Trophoblast cell (in vitro differentiated cells and primary cell): Measurements from ENCODE around the gene PPP1CC.
"Not testable (repeated sequence)": the region's sequence is repeated elsewhere in the genome, so short reads cannot be mapped to it uniquely, and the experiment has no call there.

Source experiments
- DNase-seq, 2 donors: peaks; one replicate each; pipeline ENCODE4 v3.0.0-alpha.2; 2016
- H2AFZ ChIP-seq: 2 replicates; pipeline ENCODE4 v1.6.1; 2013; ENCODE audit warnings: low read length, moderate library complexity, mild to moderate bottlenecking; ENCODE audit not compliant: insufficient read depth, poor library complexity
- H2AK5ac ChIP-seq: 2 replicates; pipeline ENCODE4 v1.6.1; 2013; ENCODE audit warnings: mild to moderate bottlenecking, low read length
- H2BK120ac ChIP-seq: 2 replicates; pipeline ENCODE4 v1.6.1; 2013; ENCODE audit warnings: low read length, mild to moderate bottlenecking, moderate library complexity; ENCODE audit not compliant: insufficient read depth, poor library complexity
- H2BK12ac ChIP-seq: 2 replicates; pipeline ENCODE4 v1.6.1; 2013; ENCODE audit warnings: mild to moderate bottlenecking, low read length, moderate library complexity
- H2BK5ac ChIP-seq: 2 replicates; pipeline ENCODE4 v1.6.1; 2013; ENCODE audit warnings: low read length, low read depth, moderate library complexity, mild to moderate bottlenecking; ENCODE audit not compliant: poor library complexity
- H3K14ac ChIP-seq: 2 replicates; pipeline ENCODE4 v1.6.1; 2013; ENCODE audit warnings: mild to moderate bottlenecking, low read length
- H3K18ac ChIP-seq: 2 replicates; pipeline ENCODE4 v1.6.1; 2013; ENCODE audit warnings: mild to moderate bottlenecking, low read length
- H3K23ac ChIP-seq: 2 replicates; pipeline ENCODE4 v1.6.1; 2013; ENCODE audit warnings: low read length
- H3K27ac ChIP-seq: 2 replicates; pipeline ENCODE4 v1.5.1; 2013; ENCODE audit warnings: low read depth, mild to moderate bottlenecking, inconsistent platforms, low read length, moderate library complexity
- H3K27me3 ChIP-seq: 2 replicates; pipeline ENCODE4 v1.6.1; 2013; ENCODE audit warnings: inconsistent platforms, mild to moderate bottlenecking, low read length, moderate library complexity; ENCODE audit not compliant: insufficient read depth
- H3K36me3 ChIP-seq, 2 experiments: 1 replicate in 1 of 2; 2 replicates in 1 of 2; pipeline ENCODE4 v1.6.1; 2013; ENCODE audit warnings: low read length in 2 of 2, mild to moderate bottlenecking in 2 of 2, moderate library complexity in 1 of 2; ENCODE audit not compliant: insufficient read depth in 2 of 2, control insufficient read depth in 1 of 2
- H3K4ac ChIP-seq: 2 replicates; pipeline ENCODE4 v1.6.1; 2013; ENCODE audit warnings: low read depth, mild to moderate bottlenecking, low read length, moderate library complexity
- H3K4me1 ChIP-seq, 2 experiments: 1 replicate in 1 of 2; 2 replicates in 1 of 2; pipeline ENCODE4 v1.6.1; 2013; ENCODE audit warnings: low read length in 2 of 2, mild to moderate bottlenecking in 2 of 2, moderate library complexity in 1 of 2; ENCODE audit not compliant: insufficient read depth in 2 of 2, control insufficient read depth in 1 of 2
- H3K4me2 ChIP-seq: 2 replicates; pipeline ENCODE4 v1.6.1; 2013; ENCODE audit warnings: inconsistent platforms, mild to moderate bottlenecking, low read length, moderate library complexity
- H3K4me3 ChIP-seq: 2 replicates; pipeline ENCODE4 v1.5.1; 2013; ENCODE audit warnings: mild to moderate bottlenecking, low read depth, low read length, inconsistent platforms
- H3K79me1 ChIP-seq: one replicate; pipeline ENCODE4 v1.6.1; 2013; ENCODE audit warnings: low read length
- H3K79me2 ChIP-seq: 2 replicates; pipeline ENCODE4 v1.6.1; 2013; ENCODE audit warnings: low read length, mild to moderate bottlenecking; ENCODE audit not compliant: control insufficient read depth, insufficient read depth, poor library complexity
- H3K9ac ChIP-seq: 2 replicates; pipeline ENCODE4 v1.6.1; 2013; ENCODE audit warnings: mild to moderate bottlenecking, low read length
- H3K9me3 ChIP-seq: 2 replicates; pipeline ENCODE4 v1.6.1; 2013; ENCODE audit warnings: low read depth, mild to moderate bottlenecking, control low read depth, inconsistent platforms, low read length; ENCODE audit not compliant: insufficient read depth
- H4K12ac ChIP-seq: 2 replicates; pipeline ENCODE4 v1.6.1; 2013; ENCODE audit warnings: low read depth, mild to moderate bottlenecking, low read length, moderate library complexity
- H4K8ac ChIP-seq: 2 replicates; pipeline ENCODE4 v1.6.1; 2013; ENCODE audit warnings: low read depth, mild to moderate bottlenecking, low read length, moderate library complexity
- H4K91ac ChIP-seq: one replicate; pipeline ENCODE4 v1.6.1; 2013; ENCODE audit warnings: low read depth, mild to moderate bottlenecking, low read length, moderate library complexity
- WGBS: extraction: QIAGEN DNeasy Blood & Tissue Kit; methylation state at CpG from one replicate; pipeline ENCODE4 v1.1.7; 2013; ENCODE audit warnings: missing lambda C conversion rate; ENCODE audit not compliant: insufficient read length, insufficient coverage; ENCODE audit errors: extremely low coverage; 5-methylcytosine and 5-hydroxymethylcytosine counted together

PPP1CC gene

GRCh38 chr12:110768960-110769359, 26.3 kb upstream of the PPP1CC start:
- no CpG with 5 or more reads among the region's 5 CpGs for WGBS
- H4K12ac ChIP-seq, result no peak overlapping the region
- no peak overlapping the region for H2BK5ac ChIP-seq
- no peak overlapping the region for H4K91ac ChIP-seq
- H4K8ac ChIP-seq, result no peak overlapping the region
- H2BK120ac ChIP-seq, result no peak overlapping the region
- no peaks in the 10 kb centered on the region for H3K36me3 ChIP-seq
- no peak overlapping the region for H3K4me2 ChIP-seq
- H3K9me3 ChIP-seq, result no peaks in the 10 kb centered on the region
- H3K79me2 ChIP-seq, result no peaks in the 10 kb centered on the region
- H3K9ac ChIP-seq, result no peak overlapping the region
- H3K27me3 ChIP-seq, result no peaks in the 10 kb centered on the region
- H3K4me3 ChIP-seq, result no peak overlapping the region
- no peak overlapping the region for H3K4ac ChIP-seq
- no peak overlapping the region for H2AFZ ChIP-seq
- H3K27ac ChIP-seq, result no peak overlapping the region
- no peak overlapping the region for H2AK5ac ChIP-seq
- no peak overlapping the region for H3K14ac ChIP-seq
- H3K79me1 ChIP-seq, result no peaks in the 10 kb centered on the region
- no peak overlapping the region for H3K23ac ChIP-seq
- H3K18ac ChIP-seq, result no peak overlapping the region
- H3K4me1 ChIP-seq, result no peaks in the 10 kb centered on the region
- H2BK12ac ChIP-seq, result no peak overlapping the region
- no peak for DNase-seq

- no peak overlapping the region for H3K4me3 ChIP-seq
- H4K91ac ChIP-seq, result no peak overlapping the region
- H3K14ac ChIP-seq, result no peak overlapping the region
- no peaks in the 10 kb centered on the region for H3K79me1 ChIP-seq
- H4K12ac ChIP-seq, result no peak overlapping the region
- no peak overlapping the region for H4K8ac ChIP-seq
- no peak for DNase-seq
- H3K9ac ChIP-seq, result no peak overlapping the region
- no peak overlapping the region for H3K27ac ChIP-seq
- no peak overlapping the region for H2AFZ ChIP-seq
- no peak overlapping the region for H2BK120ac ChIP-seq
- no peaks in the 10 kb centered on the region for H3K79me2 ChIP-seq
- no peak overlapping the region for H3K23ac ChIP-seq
- WGBS, result no CpG with 5 or more reads among the region's 3 CpGs
- no peak overlapping the region for H3K4me2 ChIP-seq
- H3K9me3 ChIP-seq, result no peaks in the 10 kb centered on the region
- H2BK5ac ChIP-seq, result no peak overlapping the region
- no peaks in the 10 kb centered on the region for H3K4me1 ChIP-seq
- no peak overlapping the region for H2AK5ac ChIP-seq
- no peaks in the 10 kb centered on the region for H3K27me3 ChIP-seq
- no peak overlapping the region for H3K18ac ChIP-seq
- H3K36me3 ChIP-seq, result no peaks in the 10 kb centered on the region
- no peak overlapping the region for H2BK12ac ChIP-seq
- H3K4ac ChIP-seq, result no peak overlapping the region
Measured at GRCh38 chr12:110767863-110768262, 25.2 kb upstream of the PPP1CC start.

- Histone ChIP-seq H4K12ac (no peak overlapping the region), H3K9me3 (no peaks in the 10 kb centered on the region), H3K18ac (no peak overlapping the region), H3K4me2 (no peak overlapping the region), H3K4me3 (no peak overlapping the region), H3K27me3 (no peaks in the 10 kb centered on the region), H3K4me1 (no peaks in the 10 kb centered on the region), H3K14ac (no peak overlapping the region), H2BK120ac (no peak overlapping the region), H4K8ac (no peak overlapping the region), H3K27ac (no peak overlapping the region), H2BK5ac (no peak overlapping the region), H2AK5ac (no peak overlapping the region), H3K23ac (no peak overlapping the region), H3K9ac (no peak overlapping the region), H3K79me2 (no peaks in the 10 kb centered on the region), H4K91ac (no peak overlapping the region), H2AFZ (no peak overlapping the region), H2BK12ac (no peak overlapping the region), H3K4ac (no peak overlapping the region), H3K36me3 (no peaks in the 10 kb centered on the region), H3K79me1 (no peaks in the 10 kb centered on the region)
- no peak for DNase-seq
- WGBS, result no CpG with 5 or more reads among the region's 7 CpGs
Measured at GRCh38 chr12:110766311-110767154, 23.8 kb upstream of the PPP1CC start.

GRCh38 chr12:110765572-110765971, 22.9 kb upstream of the PPP1CC start:
- not testable (repeated sequence) for H4K12ac ChIP-seq, H3K79me2 ChIP-seq, H2BK12ac ChIP-seq, H3K27ac ChIP-seq, H3K27me3 ChIP-seq, H4K91ac ChIP-seq, H3K36me3 ChIP-seq, H3K9ac ChIP-seq, H2BK120ac ChIP-seq, DNase-seq, H3K79me1 ChIP-seq, H3K4me2 ChIP-seq, H2BK5ac ChIP-seq, H3K9me3 ChIP-seq, H3K4me1 ChIP-seq, H2AK5ac ChIP-seq, H2AFZ ChIP-seq, H3K23ac ChIP-seq, H3K4ac ChIP-seq, H3K14ac ChIP-seq, H4K8ac ChIP-seq, H3K4me3 ChIP-seq, H3K18ac ChIP-seq
- WGBS, result no CpG with 5 or more reads among the region's 3 CpGs
